GM19025 (cell line): ENCODE results near the gene EDN3.

Experiments used
- ATAC-seq: cut with Tn5 transposase; IDR thresholded peaks from one replicate; pipeline ENCODE4 v1.9.1; 2021; ENCODE audit warnings: mild to moderate bottlenecking, low read depth, moderate library complexity; ENCODE audit not compliant: unreplicated experiment

EDN3 gene, protein sequence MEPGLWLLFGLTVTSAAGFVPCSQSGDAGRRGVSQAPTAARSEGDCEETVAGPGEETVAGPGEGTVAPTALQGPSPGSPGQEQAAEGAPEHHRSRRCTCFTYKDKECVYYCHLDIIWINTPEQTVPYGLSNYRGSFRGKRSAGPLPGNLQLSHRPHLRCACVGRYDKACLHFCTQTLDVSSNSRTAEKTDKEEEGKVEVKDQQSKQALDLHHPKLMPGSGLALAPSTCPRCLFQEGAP

DNA sequence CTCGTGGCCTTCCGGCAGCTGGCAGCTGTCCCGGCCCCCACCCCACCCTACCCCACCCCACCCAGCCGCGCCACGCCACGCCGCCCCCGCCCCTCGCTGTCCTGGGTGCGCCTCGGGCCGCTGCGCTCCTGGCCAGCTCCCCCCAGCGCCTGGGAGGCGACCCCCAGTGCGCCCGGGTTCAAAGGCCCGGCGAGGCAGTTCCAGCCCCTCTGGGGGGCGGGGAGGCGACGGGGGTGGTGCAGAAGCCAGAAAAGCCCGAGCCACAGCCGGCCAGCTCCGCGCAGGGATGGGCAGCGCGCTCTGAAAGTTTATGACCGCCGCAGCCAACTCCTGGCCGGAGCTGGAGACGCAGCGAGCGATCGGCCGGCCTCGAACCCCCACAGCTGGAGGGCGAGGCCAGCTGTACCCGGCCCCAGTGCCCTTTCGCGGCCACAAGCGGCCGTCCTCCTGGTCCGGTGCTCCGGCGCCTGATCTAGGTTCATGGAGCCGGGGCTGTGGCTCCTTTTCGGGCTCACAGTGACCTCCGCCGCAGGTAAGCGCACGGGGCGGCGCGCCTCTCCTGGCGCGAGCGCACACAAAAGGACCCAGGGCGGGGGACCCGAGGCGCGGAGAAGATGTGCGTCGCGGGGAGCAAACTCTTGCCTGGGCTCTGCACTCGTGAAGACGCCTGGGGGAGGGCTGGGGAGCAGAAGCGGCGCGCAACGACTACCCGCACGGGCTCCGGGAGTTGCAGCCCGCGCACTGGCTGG, at the start of gene EDN3:
Gene EDN3, plus strand, starts transcription at position 279 of the 749 bp plus-strand sequence. Its CDS starts 202 bp downstream, at position 481.
- ATAC-seq, result no peak

DNA sequence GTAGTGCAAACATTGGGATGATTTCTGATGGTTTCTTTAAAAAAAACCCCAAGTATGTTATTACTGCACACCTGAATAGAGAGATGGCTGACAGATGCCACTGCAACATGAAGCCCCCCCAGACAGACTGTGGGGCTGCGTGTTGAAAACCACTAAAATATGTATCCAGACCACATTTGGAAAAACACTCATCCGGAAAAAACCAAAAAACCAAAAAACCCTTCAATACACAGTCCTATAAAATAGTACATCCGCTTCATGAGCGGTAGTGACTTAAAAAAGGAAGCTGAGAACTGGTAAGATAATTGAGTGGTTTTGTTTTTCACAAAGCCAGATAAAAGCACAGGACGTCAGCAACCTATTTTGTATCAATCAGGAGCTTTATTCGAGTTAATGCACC, 47.1 kb upstream of the EDN3 start:
- ATAC-seq, result no peak

DNA sequence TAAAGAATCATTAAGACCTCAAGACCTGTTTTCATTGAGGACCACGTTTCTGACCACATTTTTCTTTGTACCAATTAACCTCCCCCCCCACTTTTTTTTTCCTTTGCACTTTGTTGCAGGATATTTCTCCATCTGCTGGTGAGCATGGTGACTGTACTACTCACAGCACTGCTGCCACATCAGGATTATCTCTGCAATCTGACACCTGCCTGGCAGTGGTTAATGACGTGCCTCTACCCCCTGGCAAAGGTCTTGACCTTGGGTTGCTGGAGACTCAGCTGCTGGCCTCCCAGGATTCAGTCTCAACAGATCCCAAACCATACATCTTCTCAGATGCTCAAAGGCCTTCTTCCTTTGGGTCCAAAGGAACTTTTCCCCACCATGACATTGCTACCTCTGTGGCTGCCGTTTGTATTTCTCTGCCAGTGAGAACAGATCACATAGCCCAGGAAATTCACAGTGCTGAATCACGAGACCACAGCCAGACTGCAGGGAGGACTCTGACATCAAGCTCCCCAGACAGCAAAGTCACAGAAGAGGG, 46.6 kb upstream of the EDN3 start:
- no peak for ATAC-seq

DNA sequence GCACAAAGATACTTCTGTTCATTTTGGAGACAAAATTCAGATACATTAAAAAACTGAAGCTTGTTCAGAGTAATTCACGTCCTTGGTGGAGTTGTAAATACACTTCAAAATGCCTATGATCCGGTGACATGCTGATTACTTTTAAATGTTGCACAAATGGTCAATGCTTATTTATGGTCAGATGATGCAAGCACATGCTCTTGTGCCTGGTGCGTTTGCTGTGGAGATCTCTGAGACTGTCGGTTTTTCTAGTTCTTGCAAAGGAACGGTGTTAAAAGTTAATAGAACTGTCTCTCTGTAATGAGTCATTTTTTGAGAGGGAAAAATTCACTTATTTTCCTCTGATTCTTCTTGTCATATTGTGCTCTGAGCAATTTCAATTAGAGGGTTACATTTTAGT, 45.2 kb upstream of the EDN3 start:
- no peak for ATAC-seq

DNA sequence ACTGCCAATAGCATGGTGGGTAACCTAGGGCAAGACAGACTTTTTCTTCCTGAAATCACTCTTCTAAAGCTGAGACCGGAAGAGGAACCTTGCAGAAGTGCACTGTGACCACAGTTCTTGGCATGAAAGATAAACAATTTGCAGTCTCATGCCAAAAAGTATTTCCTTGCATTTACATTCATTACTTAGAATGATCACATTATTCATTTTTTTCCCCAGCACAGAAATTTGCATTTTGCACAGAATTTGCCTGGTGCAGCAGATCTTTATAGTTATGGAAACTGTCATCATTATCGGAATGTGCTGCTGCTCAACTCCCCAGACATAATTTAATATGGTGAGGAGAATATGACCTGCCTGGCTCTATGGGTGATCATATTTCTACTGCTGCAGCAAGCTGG, 42.2 kb upstream of the EDN3 start:
- no peak for ATAC-seq

DNA sequence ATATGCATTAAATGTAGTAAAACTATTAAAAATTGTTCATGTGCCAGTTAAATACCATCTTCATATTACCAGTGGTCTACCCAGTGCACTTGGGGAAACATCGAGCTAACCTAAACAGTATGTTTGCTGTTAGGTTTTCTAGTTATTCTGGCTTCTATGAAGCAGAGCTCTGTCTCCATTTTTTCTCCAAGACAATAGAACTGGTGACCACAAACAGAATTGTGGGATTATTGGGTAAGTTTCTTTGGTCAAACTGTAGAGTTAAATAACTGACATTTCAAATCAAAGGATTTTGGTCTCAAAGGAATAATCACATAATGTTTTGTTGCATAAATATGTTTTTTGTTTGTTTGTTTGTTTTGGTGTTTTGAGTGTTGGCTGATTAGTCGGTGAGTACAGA, 40.5 kb upstream of the EDN3 start:
- ATAC-seq, result no peak

DNA sequence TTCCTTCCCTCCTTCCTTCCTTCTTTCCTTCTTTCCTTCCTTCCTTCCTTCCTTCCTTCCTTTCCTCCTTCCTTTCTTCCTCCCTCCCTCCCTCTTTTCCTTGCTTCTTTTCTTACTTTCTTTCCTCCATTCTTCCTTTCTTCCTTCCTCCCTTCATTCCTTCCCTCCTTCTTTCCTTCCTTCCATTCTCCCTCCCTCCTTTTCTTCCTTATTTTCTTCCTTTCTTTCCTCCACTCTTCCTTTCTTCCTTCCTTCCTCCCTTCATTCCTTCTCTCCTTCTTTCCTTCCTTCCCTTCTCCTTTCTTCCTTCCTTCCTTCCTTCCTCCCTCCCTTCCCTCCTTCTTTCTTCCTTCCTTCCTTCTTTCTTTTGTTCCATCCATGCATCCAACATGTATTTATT, 35.1 kb upstream of the EDN3 start:
- ATAC-seq, result no peak

DNA sequence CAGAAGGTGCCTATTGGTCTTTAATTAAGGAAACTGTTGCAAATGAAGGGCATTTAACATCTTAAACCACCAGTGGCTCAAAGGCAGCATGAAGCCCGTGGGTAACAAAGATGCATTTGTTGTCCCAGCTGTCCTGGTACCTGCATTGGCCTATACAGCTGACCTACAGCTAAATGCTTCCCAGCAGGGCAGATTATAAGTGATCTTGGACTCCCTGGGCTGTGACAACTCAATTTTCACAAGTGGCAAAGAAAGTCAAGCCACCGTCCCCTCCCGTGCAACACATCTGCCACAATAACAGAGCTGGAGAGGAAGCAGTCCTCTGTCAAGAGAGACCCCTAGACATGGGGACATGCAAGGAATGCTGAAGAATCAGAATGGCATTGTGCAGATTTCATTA, 31.5 kb upstream of the EDN3 start:
- ATAC-seq, result no peak

DNA sequence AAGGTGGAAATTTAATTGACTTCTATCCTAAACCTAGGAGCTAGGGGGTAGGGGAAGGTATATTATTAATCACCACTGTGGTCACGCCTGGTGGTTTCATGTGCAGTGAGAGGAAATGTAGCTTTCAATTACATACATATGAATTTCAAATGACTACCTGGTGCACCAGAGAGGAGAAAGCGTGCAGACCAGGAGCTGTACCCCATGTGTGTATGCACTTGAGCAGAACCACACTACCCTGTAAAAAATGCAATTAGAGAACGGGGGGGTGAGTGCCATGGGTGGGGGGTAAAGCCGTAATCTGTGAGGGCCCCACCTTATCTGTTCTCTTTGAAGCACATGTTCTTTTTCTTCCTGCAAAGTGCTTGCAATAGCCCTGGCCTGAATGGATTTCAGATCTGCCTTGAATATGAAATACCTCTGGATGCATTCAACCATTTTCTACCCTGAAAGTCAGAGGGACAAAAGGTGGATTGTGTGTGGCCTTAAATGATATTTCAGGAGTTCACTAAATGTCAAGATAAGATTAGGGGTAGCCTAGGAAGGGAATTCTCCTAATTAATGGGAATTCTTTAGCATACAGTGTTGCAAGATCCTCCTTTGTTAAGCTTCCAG, 30.9 kb upstream of the EDN3 start:
- ATAC-seq, result no peak

DNA sequence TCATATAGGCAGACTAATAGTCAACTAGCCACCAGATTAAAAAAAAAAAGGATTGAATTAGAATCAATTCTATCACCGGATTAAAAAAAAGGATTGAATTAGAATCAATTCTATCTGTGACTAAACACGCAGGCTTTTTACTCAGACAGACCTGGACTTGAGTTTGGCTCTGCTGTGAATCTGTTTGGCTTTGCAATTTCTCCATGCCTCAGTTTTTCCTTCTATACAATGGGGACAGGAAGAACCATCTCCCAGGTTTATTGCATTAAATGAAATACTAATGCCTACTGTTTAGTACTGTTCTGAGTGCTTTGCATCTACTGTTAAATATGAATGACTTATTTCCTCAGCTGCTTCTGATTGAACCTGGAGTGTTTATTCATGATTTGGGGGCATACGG, 30.0 kb upstream of the EDN3 start:
- ATAC-seq, result no peak

DNA sequence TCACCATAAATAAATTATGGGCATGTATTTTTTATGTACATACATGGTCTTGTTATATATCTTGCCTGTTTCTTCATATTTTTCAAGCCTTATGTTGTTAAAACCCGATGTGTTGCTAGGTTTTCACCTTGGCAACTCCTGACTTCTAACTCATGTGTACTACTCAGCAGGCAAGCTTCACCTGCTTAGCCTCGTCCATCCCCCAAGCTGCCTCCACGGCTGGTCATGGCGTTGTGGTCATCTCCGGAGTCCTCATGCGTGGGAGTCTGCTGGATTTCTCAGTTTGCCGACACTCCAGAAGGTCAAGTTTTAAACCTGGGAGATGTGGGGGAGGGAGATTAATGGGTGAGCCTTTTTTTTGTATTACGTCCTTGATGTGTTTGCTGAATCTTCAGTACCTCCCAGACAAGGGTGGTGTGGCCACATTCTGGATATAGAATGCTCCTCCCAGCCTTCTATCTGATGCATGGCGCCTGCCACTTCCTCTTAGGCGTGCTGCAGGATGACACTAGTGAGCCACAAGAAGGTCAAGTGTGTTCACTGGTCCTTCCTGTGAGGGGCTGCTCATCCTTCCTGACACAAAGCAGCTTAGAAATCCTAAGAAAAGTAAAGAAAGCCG, 26.6 kb upstream of the EDN3 start:
- no peak for ATAC-seq

DNA sequence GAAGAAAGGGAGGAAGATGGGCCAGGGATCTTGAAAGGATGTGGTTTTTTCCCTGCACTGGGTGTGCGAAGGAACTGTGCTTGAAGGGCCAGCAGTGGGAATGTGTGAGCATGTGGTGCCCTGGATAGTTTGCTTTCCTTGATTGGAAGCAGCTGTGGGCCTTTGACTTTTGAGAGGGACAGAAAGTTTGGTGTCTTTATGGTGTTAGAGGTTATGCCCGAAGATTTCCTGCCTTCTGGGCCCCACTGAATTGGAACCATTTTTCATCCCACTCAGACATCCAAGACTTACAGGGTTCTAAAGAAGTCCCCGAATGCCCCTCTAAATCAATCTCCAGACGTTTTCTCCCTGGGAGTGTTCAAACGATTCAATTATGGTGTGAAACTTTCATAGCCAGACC, 23.5 kb upstream of the EDN3 start:
- ATAC-seq, result no peak

DNA sequence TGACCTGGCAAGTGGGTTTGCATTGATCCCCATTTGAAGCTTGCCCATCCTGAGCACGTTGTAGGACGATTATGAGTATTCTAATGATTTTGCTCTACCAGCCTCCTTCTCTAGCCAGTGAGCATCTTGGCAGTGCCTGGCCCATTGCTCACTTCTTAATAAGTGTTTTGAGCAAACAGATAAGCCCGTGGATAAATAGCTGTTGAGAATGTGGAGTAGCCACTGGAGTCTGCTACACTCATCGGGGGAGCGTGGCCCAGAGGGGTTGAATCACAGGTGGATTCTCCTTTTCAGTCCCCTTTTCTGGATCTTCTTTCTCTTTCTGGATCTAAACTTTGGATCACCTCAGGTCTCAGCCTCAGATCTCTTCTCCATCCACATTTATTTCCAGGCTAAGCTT, 15.9 kb upstream of the EDN3 start:
- ATAC-seq, result no peak

DNA sequence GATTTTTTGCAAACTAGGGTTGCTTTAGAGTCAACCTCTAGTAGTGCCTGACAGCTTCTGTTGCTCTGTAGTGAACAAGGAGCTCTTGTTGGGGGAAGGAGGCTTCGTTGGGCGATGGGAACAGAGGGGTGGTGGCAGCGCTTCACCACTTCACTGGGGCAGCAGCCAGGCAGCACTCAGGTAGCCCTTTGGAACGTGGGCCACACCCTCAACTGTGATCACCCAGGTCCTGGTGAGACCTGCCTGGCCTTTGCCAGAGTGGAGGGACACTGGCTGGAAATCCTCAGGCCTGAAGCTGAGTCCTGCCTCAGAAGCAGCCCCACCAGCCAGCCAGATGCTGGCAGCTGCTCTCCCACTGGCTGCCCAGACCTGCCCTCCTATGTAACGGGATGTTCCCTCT, 10.4 kb upstream of the EDN3 start:
- ATAC-seq, result no peak

DNA sequence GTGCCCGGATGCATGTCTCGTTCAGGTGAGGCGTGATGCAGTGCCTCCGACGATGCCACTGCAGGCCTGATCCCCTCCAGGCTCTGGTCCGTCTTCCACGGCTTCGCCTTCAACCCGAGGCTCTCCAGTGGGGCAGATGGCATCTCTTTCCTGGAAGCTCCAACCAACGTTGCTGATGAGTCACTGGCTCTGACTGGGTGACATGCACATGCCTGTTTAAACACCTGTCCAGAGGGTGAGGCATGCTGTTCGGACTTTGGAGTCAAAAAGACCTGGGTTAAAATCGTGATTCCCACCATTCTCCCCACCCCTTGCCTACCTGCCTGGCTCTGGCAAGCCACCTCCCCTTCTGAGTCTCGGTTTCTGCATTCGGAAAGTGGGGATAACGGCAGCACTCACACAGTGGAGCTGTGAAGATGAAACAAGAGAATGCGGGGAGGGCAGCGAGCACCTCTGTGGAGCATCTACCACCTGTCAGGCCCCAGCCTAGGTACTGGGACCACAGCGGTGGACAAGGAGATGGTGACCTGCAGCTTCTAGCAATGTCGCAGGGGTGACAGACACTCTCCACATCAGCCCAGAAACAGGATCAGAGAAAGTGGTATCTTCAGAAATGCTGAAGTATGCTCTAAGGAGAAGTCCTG, 8.5 kb upstream of the EDN3 start:
- ATAC-seq, result no peak

DNA sequence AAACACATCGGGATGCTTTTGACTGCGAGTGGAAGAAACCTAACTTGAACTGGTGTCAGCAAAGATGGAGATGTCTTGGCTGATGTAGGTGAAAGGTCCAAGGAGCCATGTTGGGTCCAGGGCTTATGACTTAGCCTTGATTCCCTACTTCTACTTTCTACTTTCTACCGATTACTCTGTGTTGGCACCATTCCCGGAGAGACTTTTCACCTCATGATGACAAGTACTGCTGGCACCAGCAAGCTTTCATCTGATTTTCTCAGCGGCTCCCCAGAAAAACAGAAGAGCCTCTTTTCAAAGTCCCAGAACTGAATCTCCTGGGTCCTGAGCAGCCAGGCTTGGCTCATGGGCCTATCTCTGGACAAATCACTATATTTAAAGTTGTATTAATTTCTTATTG, 4.9 kb upstream of the EDN3 start:
- no peak for ATAC-seq

DNA sequence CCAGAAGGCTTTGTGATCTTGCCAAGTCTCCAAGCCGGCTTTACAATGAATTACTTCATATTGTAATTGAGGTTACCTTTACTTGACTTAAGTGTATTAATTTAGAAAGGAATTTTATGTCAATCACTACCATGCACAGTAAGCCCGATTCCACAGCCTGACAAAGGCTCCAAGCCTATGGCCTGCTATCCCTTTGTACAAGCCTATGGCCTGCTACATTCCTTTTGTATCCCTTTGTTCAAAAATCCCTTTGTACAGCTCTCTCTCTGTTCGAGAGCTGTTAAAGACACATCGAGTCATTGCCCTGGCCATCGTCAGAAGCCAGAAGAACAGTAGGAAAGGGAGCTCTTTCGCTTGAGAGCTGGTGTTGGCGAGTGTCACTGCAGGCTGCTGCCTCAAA, 2.7 kb upstream of the EDN3 start:
- no peak for ATAC-seq

DNA sequence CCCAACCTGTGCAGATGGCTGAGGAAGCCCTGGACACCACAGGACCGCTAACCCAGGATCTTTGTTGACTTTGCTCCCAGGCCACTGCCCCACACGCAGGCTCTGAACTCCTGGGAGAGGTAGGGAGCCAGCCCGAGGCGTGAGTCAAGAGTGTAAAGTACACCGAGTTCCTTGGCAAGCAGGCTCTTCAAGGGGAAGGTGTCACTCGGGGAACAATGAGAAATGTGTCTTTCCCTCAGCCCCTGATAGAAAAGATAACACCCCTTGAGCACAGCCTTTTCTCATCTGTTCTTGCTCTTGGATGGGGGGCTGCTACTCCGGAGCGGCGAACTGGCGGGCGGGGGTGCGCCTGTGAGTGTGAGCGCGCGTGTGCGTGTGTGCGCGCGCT, 472 bp upstream of the EDN3 start:
- no peak for ATAC-seq

DNA sequence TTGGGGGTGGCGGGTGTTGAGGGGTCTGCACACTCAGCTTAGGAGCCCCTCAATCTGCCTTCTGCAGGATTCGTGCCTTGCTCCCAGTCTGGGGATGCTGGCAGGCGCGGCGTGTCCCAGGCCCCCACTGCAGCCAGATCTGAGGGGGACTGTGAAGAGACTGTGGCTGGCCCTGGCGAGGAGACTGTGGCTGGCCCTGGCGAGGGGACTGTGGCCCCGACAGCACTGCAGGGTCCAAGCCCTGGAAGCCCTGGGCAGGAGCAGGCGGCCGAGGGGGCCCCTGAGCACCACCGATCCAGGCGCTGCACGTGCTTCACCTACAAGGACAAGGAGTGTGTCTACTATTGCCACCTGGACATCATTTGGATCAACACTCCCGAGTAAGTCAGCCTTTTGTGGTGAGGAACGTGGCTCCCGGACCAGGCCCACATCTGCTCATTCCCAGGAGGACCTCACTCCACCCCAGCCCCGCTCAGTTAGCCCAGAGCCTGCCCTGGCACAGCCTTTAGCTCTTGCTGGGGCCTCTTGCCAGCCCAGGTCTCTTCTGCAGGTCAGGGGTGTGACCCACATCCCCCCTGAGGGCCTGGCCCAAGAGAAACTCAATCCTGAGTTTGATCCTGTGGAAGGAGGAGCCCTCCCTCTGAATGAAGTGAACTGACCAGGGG, 1.1 kb downstream of the EDN3 start:
- no peak for ATAC-seq

DNA sequence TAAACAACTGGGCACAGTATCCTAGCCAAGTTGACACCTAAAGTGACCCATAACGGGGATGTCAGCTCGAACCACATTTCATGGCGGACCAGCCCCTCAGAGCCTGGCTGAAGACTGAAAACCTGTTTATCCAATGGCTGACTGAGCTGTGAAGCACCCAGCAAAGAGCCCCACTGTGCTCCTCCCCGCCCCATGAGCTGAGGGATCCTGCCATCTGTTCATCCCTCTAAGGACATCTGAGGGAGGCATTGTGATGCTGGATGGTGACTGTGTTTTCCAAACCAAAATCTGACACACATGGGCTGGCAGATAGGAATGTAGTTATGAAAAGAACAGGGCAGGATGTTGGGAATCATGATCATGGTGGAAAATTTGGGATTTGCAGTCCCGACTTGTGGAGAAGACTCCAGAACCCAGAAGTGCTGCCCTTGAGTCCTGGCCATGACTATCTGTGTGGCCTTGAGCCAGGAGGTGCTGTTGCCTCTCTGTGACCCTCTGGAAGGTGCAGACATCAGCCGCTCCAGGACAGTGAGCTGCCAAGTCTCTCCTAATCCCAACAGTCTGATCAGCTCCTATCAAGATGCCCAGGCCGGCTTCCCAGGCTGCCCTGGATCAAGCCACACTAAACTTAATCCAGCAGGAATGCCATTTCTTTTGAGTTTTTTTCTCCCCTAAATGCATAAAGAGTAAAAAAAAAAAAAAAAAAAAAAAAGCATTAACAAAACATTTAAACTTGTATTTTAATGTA, 5.7 kb downstream of the EDN3 start:
- no peak for ATAC-seq
